Neural crest cell (in vitro differentiated cells): ENCODE measurements around the gene GCNT4. TPM values are rescaled to one million over a fixed set of nuclear protein-coding genes. Genes with fewer than 3 reads are reported as not detected.

Experiments
- DNase-seq: peaks from one replicate; pipeline ENCODE4 v3.0.0; 2021; ENCODE audit warnings: low read depth, mixed read lengths, low spot score
- H3K27ac Mint-ChIP-seq: one replicate; pipeline ENCODE4 v1.8.0; 2021; ENCODE audit warnings: mild to moderate bottlenecking, mixed read lengths; ENCODE audit not compliant: unreplicated experiment
- H3K27me3 Mint-ChIP-seq: 2 replicates; pipeline ENCODE4 v1.8.0; 2021; ENCODE audit warnings: low read depth, mild to moderate bottlenecking, mixed read lengths
- H3K36me3 Mint-ChIP-seq: 2 replicates; pipeline ENCODE4 v1.8.0; 2021; ENCODE audit warnings: low read depth, mild to moderate bottlenecking, mixed read lengths
- H3K4me1 Mint-ChIP-seq: 2 replicates; pipeline ENCODE4 v1.8.0; 2021; ENCODE audit warnings: mixed read lengths
- H3K4me3 Mint-ChIP-seq: one replicate; pipeline ENCODE4 v1.8.0; 2021; ENCODE audit warnings: mild to moderate bottlenecking, mixed read lengths
- H3K9me3 Mint-ChIP-seq: 2 replicates; pipeline ENCODE4 v1.8.0; 2021; ENCODE audit warnings: mixed read lengths
- total RNA-seq: library from RNA; stranded (reverse); gene quantifications from 2 replicates; pipeline ENCODE4 v1.2.1, GENCODE V29; 2021
- TF ChIP-seq, protein P1 (sequence below): fragments of 200-600 bp; sonication (generic); conservative IDR thresholded peaks from 2 replicates; pipeline ENCODE4 v1.5.0; 2021; ENCODE audit warnings: antibody characterized with exemption, mild to moderate bottlenecking

Gene GCNT4
- total RNA-seq, 1 donor from 2014 or later = 0.56 TPM

GRCh38 chr5:75050415-75050814 lies 1.9 kb downstream of the GCNT4 start:
- H3K4me1 Mint-ChIP-seq = peaks cover 32% of the 10 kb centered on the region
- H3K27ac Mint-ChIP-seq = no peak overlapping the region
- peaks cover 36% of the 10 kb centered on the region for H3K27me3 Mint-ChIP-seq

GRCh38 chr5:75049456-75050351 lies 2.7 kb downstream of the GCNT4 start:
- peak; percentile 51 for DNase-seq
- Mint-ChIP-seq H3K9me3 (no peaks in the 10 kb centered on the region), H3K4me3 (peak overlapping the region; percentile 81), H3K27ac (no peak overlapping the region), H3K4me1 (peaks cover 30% of the 10 kb centered on the region), H3K36me3 (no peaks in the 10 kb centered on the region), H3K27me3 (peaks cover 31% of the 10 kb centered on the region)
- TF ChIP-seq, protein P1, sequence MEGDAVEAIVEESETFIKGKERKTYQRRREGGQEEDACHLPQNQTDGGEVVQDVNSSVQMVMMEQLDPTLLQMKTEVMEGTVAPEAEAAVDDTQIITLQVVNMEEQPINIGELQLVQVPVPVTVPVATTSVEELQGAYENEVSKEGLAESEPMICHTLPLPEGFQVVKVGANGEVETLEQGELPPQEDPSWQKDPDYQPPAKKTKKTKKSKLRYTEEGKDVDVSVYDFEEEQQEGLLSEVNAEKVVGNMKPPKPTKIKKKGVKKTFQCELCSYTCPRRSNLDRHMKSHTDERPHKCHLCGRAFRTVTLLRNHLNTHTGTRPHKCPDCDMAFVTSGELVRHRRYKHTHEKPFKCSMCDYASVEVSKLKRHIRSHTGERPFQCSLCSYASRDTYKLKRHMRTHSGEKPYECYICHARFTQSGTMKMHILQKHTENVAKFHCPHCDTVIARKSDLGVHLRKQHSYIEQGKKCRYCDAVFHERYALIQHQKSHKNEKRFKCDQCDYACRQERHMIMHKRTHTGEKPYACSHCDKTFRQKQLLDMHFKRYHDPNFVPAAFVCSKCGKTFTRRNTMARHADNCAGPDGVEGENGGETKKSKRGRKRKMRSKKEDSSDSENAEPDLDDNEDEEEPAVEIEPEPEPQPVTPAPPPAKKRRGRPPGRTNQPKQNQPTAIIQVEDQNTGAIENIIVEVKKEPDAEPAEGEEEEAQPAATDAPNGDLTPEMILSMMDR = peak; percentile 78

More at GRCh38 chr5:75050415-75050814, 1.9 kb downstream of the GCNT4 start:
- Mint-ChIP-seq H3K9me3 (no peaks in the 10 kb centered on the region), H3K36me3 (no peaks in the 10 kb centered on the region), H3K4me3 (peak overlapping the region; percentile 81)
- DNase-seq = peak; percentile 17
- TF ChIP-seq, protein P1 = no peak

- TF ChIP-seq, protein P1 = no peak
- Mint-ChIP-seq H3K36me3 (no peaks in the 10 kb centered on the region), H3K27me3 (peaks cover 19% of the 10 kb centered on the region), H3K4me1 (peaks cover 19% of the 10 kb centered on the region), H3K27ac (no peak overlapping the region), H3K9me3 (no peaks in the 10 kb centered on the region), H3K4me3 (no peak overlapping the region)
- no peak for DNase-seq
Observed at GRCh38 chr5:75048457-75048953, 3.9 kb downstream of the GCNT4 start.

- TF ChIP-seq, protein P1 = no peak
- DNase-seq = no peak
- no peaks in the 10 kb centered on the region for H3K9me3 Mint-ChIP-seq
- no peaks in the 10 kb centered on the region for H3K36me3 Mint-ChIP-seq
- H3K4me3 Mint-ChIP-seq = no peak overlapping the region
- H3K27ac Mint-ChIP-seq = no peak overlapping the region
- H3K27me3 Mint-ChIP-seq = peaks cover 19% of the 10 kb centered on the region
- peaks cover 18% of the 10 kb centered on the region for H3K4me1 Mint-ChIP-seq
Observed at GRCh38 chr5:75047356-75047755, 5.0 kb downstream of the GCNT4 start.

- no peak for DNase-seq
- H3K9me3 Mint-ChIP-seq = no peaks in the 10 kb centered on the region
- H3K27ac Mint-ChIP-seq = no peak overlapping the region
- TF ChIP-seq, protein P1 = no peak
- H3K4me1 Mint-ChIP-seq = peaks cover 10% of the 10 kb centered on the region
- peaks cover 12% of the 10 kb centered on the region for H3K27me3 Mint-ChIP-seq
- H3K36me3 Mint-ChIP-seq = no peaks in the 10 kb centered on the region
- H3K4me3 Mint-ChIP-seq = no peak overlapping the region
Observed at GRCh38 chr5:75046366-75047142, 5.8 kb downstream of the GCNT4 start.
